Measurements from ENCODE around the gene RASEF. TPM values are rescaled to one million over a fixed set of nuclear protein-coding genes. Genes with fewer than 3 reads are reported as not detected.

RASEF gene
- total RNA-seq, 4 donors from 2014 or later: 9.9 to 73.6 (median 29.4) TPM

- Histone ChIP-seq H3K27ac (no peak overlapping the region), H3K36me3 (no peaks in the 10 kb centered on the region), H3K9me3 (no peaks in the 10 kb centered on the region), H3K4me1 (no peaks in the 10 kb centered on the region), H3K4me3 (no peak overlapping the region), H3K27me3 (no peaks in the 10 kb centered on the region)
- no peak for TF ChIP-seq CTCF (IDR thresholded peaks at IDR 0.05)
- TF ChIP-seq POLR2A (IDR thresholded peaks at IDR 0.05): no peak
- no peak for DNase-seq
Observed at GRCh38 chr9:83036043-83036442, 26.9 kb downstream of the RASEF start.

- Histone ChIP-seq H3K9me3 (no peaks in the 10 kb centered on the region), H3K27me3 (no peaks in the 10 kb centered on the region), H3K4me1 (no peaks in the 10 kb centered on the region), H3K36me3 (no peaks in the 10 kb centered on the region), H3K4me3 (no peak overlapping the region), H3K27ac (no peak overlapping the region)
- no peak for TF ChIP-seq POLR2A (IDR thresholded peaks at IDR 0.05)
- no peak for TF ChIP-seq CTCF (IDR thresholded peaks at IDR 0.05)
- DNase-seq: no peak
Observed at GRCh38 chr9:83035143-83035542, 27.8 kb downstream of the RASEF start.

- Histone ChIP-seq H3K36me3 (no peaks in the 10 kb centered on the region), H3K9me3 (no peaks in the 10 kb centered on the region), H3K27me3 (no peaks in the 10 kb centered on the region), H3K27ac (no peak overlapping the region), H3K4me1 (no peaks in the 10 kb centered on the region), H3K4me3 (no peak overlapping the region)
- TF ChIP-seq CTCF (IDR thresholded peaks at IDR 0.05) (no peak), POLR2A (IDR thresholded peaks at IDR 0.05) (no peak)
- no peak for DNase-seq
Observed at GRCh38 chr9:83034587-83034986, 28.4 kb downstream of the RASEF start.

- Histone ChIP-seq H3K9me3 (no peaks in the 10 kb centered on the region), H3K36me3 (no peaks in the 10 kb centered on the region), H3K27me3 (no peaks in the 10 kb centered on the region), H3K4me1 (peaks cover 0 to under 1% (median 0%) of the 10 kb centered on the region in 4 donors), H3K4me3 (no peak overlapping the region), H3K27ac (no peak overlapping the region)
- TF ChIP-seq CTCF (IDR thresholded peaks at IDR 0.05) (no peak), POLR2A (IDR thresholded peaks at IDR 0.05) (no peak)
- no peak for DNase-seq
Observed at GRCh38 chr9:83034026-83034425, 28.9 kb downstream of the RASEF start.

- TF ChIP-seq CTCF (IDR thresholded peaks at IDR 0.05) (no peak), POLR2A (IDR thresholded peaks at IDR 0.05) (no peak)
- H3K36me3 ChIP-seq: no peaks in the 10 kb centered on the region
- no peaks in the 10 kb centered on the region for H3K9me3 ChIP-seq
- peaks cover 0 to 5% (median 0%) of the 10 kb centered on the region in 4 donors for H3K4me1 ChIP-seq
- H3K27me3 ChIP-seq: no peaks in the 10 kb centered on the region
- no peak overlapping the region for H3K27ac ChIP-seq
- no peak for DNase-seq
- no peak overlapping the region for H3K4me3 ChIP-seq
Observed at GRCh38 chr9:83032065-83032625, 30.8 kb downstream of the RASEF start.

All from Peyer's patch (tissue), 4 donors.